PC-3 (cell line): ENCODE measurements around the gene ARL3. TPM values are rescaled to one million over a fixed set of nuclear protein-coding genes. Genes with fewer than 3 reads are reported as not detected.
A peak's percentile ranks its signal among the peaks of the same experiment; 100 is the strongest.

Experiments used
- ATAC-seq: fragments of 200-7000 bp; cut with Tn5 transposase; 2 replicates; pipeline ENCODE4 v1.9.1; 2020; ENCODE audit warnings: mild to moderate bottlenecking, moderate library complexity
- BruUV-seq: library from RNA; stranded (reverse); fragments of 400-500 nt; replicated peaks from 2 replicates; lab custom pipeline; 2021; lab: Mats Ljungman, UMichigan
- CTCF ChIA-PET: fragments of 300-600 bp; sonication (Branson Sonifier 250); formaldehyde crosslinking; loops from one replicate; lab custom pipeline; 2022; ENCODE audit warnings: antibody characterized with exemption; lab: Charles Lee
- POLR2A ChIA-PET: fragments of 300-600 bp; sonication (Branson Sonifier 250); formaldehyde crosslinking; loops from one replicate; lab custom pipeline; 2022; ENCODE audit warnings: antibody characterized with exemption; ENCODE audit not compliant: unreplicated experiment; lab: Charles Lee
- DNase-seq: peaks from one replicate; pipeline ENCODE4 v3.0.0-alpha.2; 2015
- H2AFZ ChIP-seq: fragments of 300-600 bp; sonication (generic); 2 replicates; pipeline ENCODE4 v1.6.0; 2016; ENCODE audit warnings: antibody characterized with exemption, low read length
- H3F3A ChIP-seq: fragments of 300-600 bp; sonication (generic); one replicate; pipeline ENCODE4 v1.6.0; 2017; ENCODE audit warnings: antibody characterized with exemption, low read length, control low read depth, mild to moderate bottlenecking; ENCODE audit not compliant: unreplicated experiment
- H3K27ac ChIP-seq: fragments of 300-600 bp; sonication (generic); 2 replicates; pipeline ENCODE4 v1.5.1; 2016; ENCODE audit warnings: mild to moderate bottlenecking, low read length
- H3K27me3 ChIP-seq: fragments of 300-600 bp; sonication (generic); 2 replicates; pipeline ENCODE4 v1.6.1; 2016; ENCODE audit warnings: low read length, mixed read lengths
- H3K36me3 ChIP-seq: fragments of 300-600 bp; sonication (generic); 2 replicates; pipeline ENCODE4 v1.6.1; 2016; ENCODE audit warnings: low read depth, mixed run types, low read length, mixed read lengths
- H3K4me1 ChIP-seq: fragments of 300-600 bp; sonication (generic); 2 replicates; pipeline ENCODE4 v1.5.1; 2016; ENCODE audit warnings: low read length; ENCODE audit not compliant: insufficient read depth
- H3K4me2 ChIP-seq: fragments of 300-600 bp; sonication (generic); 2 replicates; pipeline ENCODE4 v1.6.0; 2016; ENCODE audit warnings: low read length
- H3K4me3 ChIP-seq: fragments of 300-600 bp; sonication (generic); 2 replicates; pipeline ENCODE4 v1.5.1; 2016; ENCODE audit warnings: mild to moderate bottlenecking, low read length, mixed read lengths
- H3K79me2 ChIP-seq: fragments of 300-600 bp; sonication (generic); 2 replicates; pipeline ENCODE4 v1.6.1; 2017; ENCODE audit warnings: low read length, mixed read lengths
- H3K9ac ChIP-seq: fragments of 300-600 bp; sonication (generic); 2 replicates; pipeline ENCODE4 v1.6.0; 2016; ENCODE audit warnings: mild to moderate bottlenecking, low read length
- H3K9me2 ChIP-seq: fragments of 300-600 bp; sonication (generic); replicated peaks from 2 replicates; pipeline ENCODE4 v1.6.1; 2016; ENCODE audit warnings: mixed run types, low read length, mixed read lengths
- H3K9me3 ChIP-seq: fragments of 300-600 bp; sonication (generic); 2 replicates; pipeline ENCODE4 v1.6.1; 2016; ENCODE audit warnings: low read length, mixed read lengths
- H4K20me1 ChIP-seq: fragments of 300-600 bp; sonication (generic); 2 replicates; pipeline ENCODE4 v1.6.1; 2016; ENCODE audit warnings: low read length, mixed read lengths
- CTCF ChIP-seq: fragments of 300-600 bp; sonication (generic); conservative IDR thresholded peaks from 2 replicates; pipeline ENCODE4 v1.5.1; 2017; ENCODE audit warnings: antibody characterized with exemption, low read depth, mild to moderate bottlenecking, low read length
- EZH2 ChIP-seq: fragments of 300-600 bp; sonication (generic); IDR thresholded peaks from one replicate; pipeline ENCODE4 v1.6.1; 2017; ENCODE audit warnings: antibody characterized with exemption, mild to moderate bottlenecking, low read length; ENCODE audit not compliant: unreplicated experiment
- EZH2phosphoT487 ChIP-seq: fragments of 300-600 bp; sonication (generic); IDR thresholded peaks from 2 replicates; pipeline ENCODE4 v1.6.1; 2018; ENCODE audit warnings: mild to moderate bottlenecking, antibody characterized with exemption, low read length, borderline replicate concordance
- intact Hi-C: fragments of 100-400 bp; cut with micrococcal nuclease; formaldehyde crosslinking; loops from 2 replicates; pipeline ENCODE4 v1.9.0; 2023
- total RNA-seq: library from RNA; depleted of rRNA; stranded (reverse); fragments of >200 nt; gene quantifications from 2 replicates; pipeline ENCODE4 v1.2.3, GENCODE V29; 2014

ARL3 gene
- total RNA-seq, 1 experiment from 2014 or later: 2.8 TPM

- Histone ChIP-seq H3K4me3 (peak within 1 kb of the TSS; percentile 92), H4K20me1 (peaks cover 19% of the 10 kb centered on the region; the same call in 1 of the 2 replicates), H2AFZ (peak within 1 kb of the TSS; percentile 67), H3K79me2 (peaks cover 53% of the 10 kb centered on the region), H3K4me2 (peak within 1 kb of the TSS; percentile 97), H3K36me3 (no peaks in the 10 kb centered on the region; the same call in 1 of the 2 replicates), H3K27me3 (no peaks in the 10 kb centered on the region), H3K27ac (peak within 1 kb of the TSS; percentile 96), H3F3A (no peaks in the 10 kb centered on the region), H3K9ac (peak within 1 kb of the TSS; percentile 93), H3K9me2 (no peaks in the 10 kb centered on the region), H3K9me3 (no peaks in the 10 kb centered on the region), H3K4me1 (peaks cover 7% of the 10 kb centered on the region)
- intact Hi-C loops: loop anchor here (10.0 kb wide), 1 partner anchor 49 kb away; no protein-coding TSS in a partner anchor
- DNase-seq (peak; percentile 33), ATAC-seq (no peak)
- CTCF ChIA-PET: interaction anchor here (0.6 kb wide), 1 partner anchor 69 kb away, joined by 3 read pairs; no protein-coding TSS in a partner anchor
- no peak for TF ChIP-seq EZH2
- no peak for TF ChIP-seq CTCF
- TF ChIP-seq EZH2phosphoT487: no peak
- no TSS peak for BruUV-seq
- POLR2A ChIA-PET: no interaction called here
These were observed 70.0 kb downstream of the ARL3 start, which contains the start of gene TRIM8 for GRCh38 chr10:102644066-102644645. Gene TRIM8 (plus strand): TSS chr10:102644479. CDS start chr10:102644618, 139 bp downstream.

- ATAC-seq (no peak), DNase-seq (peak; percentile 57)
- Histone ChIP-seq H4K20me1 (peaks cover 12% of the 10 kb centered on the region; the same call in 1 of the 2 replicates), H3K27ac (peak overlapping the region; percentile 51), H3K36me3 (no peaks in the 10 kb centered on the region; the same call in 1 of the 2 replicates), H3K4me1 (peaks cover 7% of the 10 kb centered on the region), H2AFZ (peak overlapping the region; percentile 89; the same call in 1 of the 2 replicates), H3K4me2 (peak overlapping the region; percentile 97), H3K27me3 (no peaks in the 10 kb centered on the region), H3K4me3 (peak overlapping the region; percentile 92), H3K9ac (peak overlapping the region; percentile 93), H3K9me3 (no peaks in the 10 kb centered on the region), H3K9me2 (no peaks in the 10 kb centered on the region), H3K79me2 (peaks cover 46% of the 10 kb centered on the region), H3F3A (no peaks in the 10 kb centered on the region)
- intact Hi-C loops: loop anchor here (10.0 kb wide), 1 partner anchor 49 kb away; no protein-coding TSS in a partner anchor
- ChIA-PET CTCF (no interaction called here), POLR2A (no interaction called here)
- TF ChIP-seq EZH2phosphoT487 (no peak), CTCF (no peak), EZH2 (no peak)
- no TSS peak for BruUV-seq
These were observed 70.7 kb downstream of the ARL3 start for GRCh38 chr10:102643336-102644065.
